Posterior cingulate gyrus (tissue), 11 donors: ENCODE results near the gene ELAC2.
"Not testable (repeated sequence)": the region's sequence is repeated elsewhere in the genome, so short reads cannot be mapped to it uniquely, and the experiment has no call there.

Source experiments
- DNase-seq, 10 donors: peaks; one replicate each; pipeline versions ENCODE4 v3.0.0 to v3.0.0-alpha.2; 2020 to 2021; ENCODE audit warnings: mixed read lengths in 3 of 10
- intact Hi-C: fragments of 100-400 bp; cut with DNase I; formaldehyde crosslinking; loops from one replicate; pipeline ENCODE4 v1.15.1; 2023

ELAC2 gene

DNA sequence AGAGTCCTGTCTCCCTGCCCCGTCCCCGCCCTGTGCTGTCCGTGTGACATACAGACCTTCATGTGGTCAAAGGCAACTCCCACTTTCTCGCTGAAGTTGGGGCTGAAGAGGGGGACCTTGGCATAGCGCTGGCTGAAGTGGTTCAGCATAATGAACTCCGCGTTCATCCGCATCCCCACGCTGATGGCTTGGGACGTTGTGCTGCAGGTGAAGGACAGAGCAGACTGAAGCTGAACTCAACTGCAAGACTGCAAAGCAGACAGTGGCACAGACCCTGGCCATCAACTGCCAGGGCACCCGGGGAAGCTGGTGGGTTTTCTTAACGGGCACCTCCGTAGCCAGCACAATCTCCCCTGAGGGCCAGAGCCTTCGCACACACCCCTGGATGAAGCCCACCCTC is 24.2 kb downstream of the ELAC2 start:
- no peak for DNase-seq
- intact Hi-C loops, result no loop called here

GRCh38 chr17:12992676-12993075 is 25.2 kb downstream of the ELAC2 start:
- intact Hi-C loops, result no loop called here

GRCh38 chr17:12990926-12991325 is 26.9 kb downstream of the ELAC2 start:
- intact Hi-C loops, result no loop called here
- peak in 1 of 10 donors; percentile 65 for DNase-seq

More at GRCh38 chr17:12992676-12993075, 25.2 kb downstream of the ELAC2 start:
- no peak for DNase-seq

DNA sequence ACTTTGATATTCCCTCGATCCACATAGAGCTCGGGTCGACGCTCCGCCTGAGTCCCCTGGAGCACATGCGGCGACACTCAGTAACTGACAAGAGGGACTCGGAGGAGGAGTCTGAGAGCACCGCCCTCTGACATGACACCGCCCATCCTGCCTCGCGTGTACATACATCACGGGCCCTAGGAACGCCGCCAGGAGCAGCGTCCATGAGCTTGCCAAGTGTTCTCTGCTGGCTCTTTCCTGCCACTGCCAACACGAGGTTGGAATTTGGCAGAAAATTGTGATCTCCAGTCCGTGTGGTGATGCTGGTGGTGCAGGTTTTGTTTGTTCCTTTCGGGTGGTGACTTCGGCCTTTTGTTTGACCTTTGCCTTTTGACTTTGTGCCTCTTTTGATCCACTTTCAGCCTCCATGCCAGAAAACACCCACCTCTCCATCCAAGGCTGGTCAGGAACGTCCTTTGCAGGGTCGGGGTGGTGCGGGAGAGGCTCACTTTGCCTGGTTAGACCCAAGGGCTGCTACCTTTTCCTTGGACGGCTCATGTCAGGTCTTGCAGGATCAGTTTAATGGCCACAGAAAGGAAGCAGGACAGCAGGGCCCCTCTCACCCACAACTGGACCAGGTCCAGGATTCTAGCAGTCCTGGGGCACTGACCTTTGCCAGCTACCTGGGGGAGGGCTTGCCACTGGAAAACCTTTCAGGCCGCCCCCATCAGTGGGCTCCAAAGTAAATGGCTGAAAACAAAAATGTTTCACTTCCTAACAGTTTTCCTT is 27.6 kb downstream of the ELAC2 start:
- intact Hi-C loops, result no loop called here
- peak in 1 of 10 donors; percentile 39 for DNase-seq

DNA sequence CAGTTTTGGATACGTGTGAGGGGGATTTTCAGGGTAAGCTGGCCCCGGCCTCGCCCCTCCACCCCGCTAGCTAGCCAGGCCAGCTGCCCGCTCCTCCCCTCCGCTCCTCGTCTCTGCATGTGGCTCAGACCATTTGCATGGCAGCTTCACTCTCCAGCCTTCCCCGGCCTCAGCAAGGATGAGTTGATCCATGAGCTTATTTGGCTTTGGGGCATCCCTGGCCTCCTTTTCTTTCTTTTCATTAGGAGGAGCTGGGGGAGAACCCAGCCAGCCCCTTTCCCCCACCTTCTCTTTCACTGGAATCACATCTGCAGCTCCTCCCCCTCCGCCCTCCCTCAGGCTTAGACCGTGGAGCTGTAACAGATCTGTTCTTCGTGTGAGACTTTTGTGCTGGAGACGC is 30.7 kb downstream of the ELAC2 start:
- intact Hi-C loops, result no loop called here
- peak in 1 of 10 donors; percentile 79 for DNase-seq

- peak in 2 of 10 donors; percentile 63 to 75 for DNase-seq
- intact Hi-C loops, result no loop called here
Observed at GRCh38 chr17:12985431-12986293, 32.2 kb downstream of the ELAC2 start.

DNA sequence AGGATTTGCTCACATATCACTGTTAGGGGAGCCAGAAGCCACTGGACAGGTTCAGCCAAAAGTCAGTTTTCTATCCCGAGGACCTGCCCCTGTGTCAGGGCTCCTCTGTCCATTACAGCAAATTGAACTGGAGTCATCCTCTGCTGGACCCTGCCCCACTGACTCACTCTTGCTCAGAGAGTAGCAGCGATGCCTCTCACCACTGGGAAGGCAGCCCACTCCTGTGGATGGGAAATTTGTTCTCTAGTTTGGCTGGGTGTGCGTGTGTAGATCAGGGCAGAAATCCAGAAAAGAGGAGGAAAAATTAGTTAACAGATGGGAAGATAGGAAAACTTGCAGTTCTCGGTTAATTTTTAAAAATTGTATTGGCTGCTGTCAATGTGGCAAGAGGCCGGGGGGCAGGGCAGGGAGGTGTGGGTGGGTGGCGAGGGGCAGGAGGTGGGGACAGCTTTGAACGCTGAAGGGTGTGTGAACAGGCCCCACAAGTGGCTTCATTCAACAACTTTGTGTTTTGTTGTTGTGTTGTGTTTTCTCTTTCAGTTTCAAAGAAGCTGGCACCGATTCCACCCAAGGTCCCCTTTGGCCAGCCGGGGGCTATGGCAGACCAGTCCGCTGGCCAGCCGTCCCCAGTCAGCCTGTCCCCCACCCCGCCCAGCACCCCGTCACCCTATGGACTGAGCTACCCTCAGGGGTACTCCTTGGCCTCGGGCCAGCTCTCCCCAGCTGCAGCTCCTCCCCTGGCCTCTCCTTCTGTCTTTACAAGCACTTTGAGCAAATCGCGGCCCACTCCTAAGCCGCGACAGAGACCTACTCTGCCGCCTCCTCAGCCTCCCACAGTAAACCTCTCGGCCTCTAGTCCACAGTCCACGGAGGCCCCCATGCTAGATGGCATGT is 33.6 kb downstream of the ELAC2 start:
- DNase-seq, result peak in 5 of 10 donors; percentile 40 to 86 (median 73)
- intact Hi-C loops, result no loop called here

GRCh38 chr17:12982224-12982623 is 35.6 kb downstream of the ELAC2 start:
- peak in 1 of 10 donors; percentile 28 for DNase-seq
- intact Hi-C loops, result no loop called here

- DNase-seq, result peak in 1 of 10 donors; percentile 56
- intact Hi-C loops, result no loop called here
Observed at GRCh38 chr17:12979826-12980500, 37.9 kb downstream of the ELAC2 start.

- intact Hi-C loops, result no loop called here
- DNase-seq, result no peak
Observed at GRCh38 chr17:12979246-12979645, 38.6 kb downstream of the ELAC2 start.

- intact Hi-C loops, result not testable (repeated sequence)
- DNase-seq, result peak in 1 of 10 donors; percentile 52
Observed at GRCh38 chr17:12978787-12979186, 39.0 kb downstream of the ELAC2 start.

DNA sequence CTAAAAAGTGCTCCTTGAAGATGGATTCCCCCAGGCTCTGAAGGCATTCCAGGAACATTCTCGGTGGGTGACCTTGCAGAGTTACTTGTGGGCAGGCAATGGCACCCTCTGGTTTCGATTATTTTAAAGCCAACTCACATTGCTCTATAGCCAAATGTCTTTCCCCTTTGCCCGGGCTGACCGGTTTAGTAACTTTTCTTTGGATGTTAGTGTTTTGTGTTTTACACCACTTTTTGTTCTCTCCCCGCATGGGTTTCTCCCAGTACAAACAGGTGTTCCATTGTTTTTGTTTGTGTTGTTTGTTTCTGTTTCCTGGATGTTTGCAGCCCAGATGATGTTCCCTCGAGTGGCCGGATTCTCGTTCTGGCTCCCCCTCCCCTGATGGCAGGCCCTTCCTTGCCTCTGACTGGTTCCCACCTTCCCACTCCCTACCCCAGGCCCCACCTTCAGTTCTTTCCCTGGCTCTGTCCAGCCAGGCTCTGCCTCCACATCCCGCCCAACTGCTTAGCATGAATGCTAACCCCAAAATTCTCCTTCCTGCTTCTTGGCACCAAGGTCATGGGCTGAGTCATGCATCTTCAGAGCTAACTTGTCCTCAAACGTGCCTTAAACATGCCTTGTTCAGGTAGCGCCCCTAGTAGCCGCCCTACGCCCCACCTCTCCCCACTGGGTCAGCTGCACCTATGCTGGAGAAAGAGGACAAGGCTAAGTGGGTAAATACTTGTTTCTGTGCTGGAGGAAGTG is 40.6 kb downstream of the ELAC2 start:
- intact Hi-C loops, result no loop called here

DNA sequence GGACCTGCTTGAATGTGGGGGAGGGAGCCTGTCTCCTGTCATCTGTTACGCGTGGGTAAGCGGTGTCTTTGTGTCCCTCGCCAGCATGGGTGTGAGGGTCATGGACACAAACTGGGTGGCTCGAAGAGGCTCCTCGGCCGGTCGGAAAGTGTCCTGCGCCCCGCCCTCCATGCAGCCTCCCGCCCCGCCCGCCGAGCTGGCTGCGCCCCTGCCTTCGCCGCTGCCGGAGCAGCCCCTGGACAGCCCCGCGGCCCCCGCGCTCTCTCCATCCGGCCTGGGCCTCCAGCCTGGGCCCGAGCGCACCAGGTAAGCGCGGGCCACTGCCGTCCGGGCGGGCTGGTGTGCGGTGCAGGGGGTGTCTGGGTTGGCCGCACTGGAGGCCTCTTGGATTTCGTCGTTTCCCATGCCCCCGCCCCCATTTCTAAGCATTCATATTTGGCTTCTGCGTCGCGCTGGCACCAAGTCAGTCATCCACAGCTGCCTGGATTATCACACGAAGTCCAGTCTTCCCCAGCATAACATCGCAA is 43.8 kb downstream of the ELAC2 start:
- DNase-seq, result peak in 1 of 10 donors; percentile 79
- intact Hi-C loops, result no loop called here

More for the DNA sequence above, 40.6 kb downstream of the ELAC2 start:
- no peak for DNase-seq

DNA sequence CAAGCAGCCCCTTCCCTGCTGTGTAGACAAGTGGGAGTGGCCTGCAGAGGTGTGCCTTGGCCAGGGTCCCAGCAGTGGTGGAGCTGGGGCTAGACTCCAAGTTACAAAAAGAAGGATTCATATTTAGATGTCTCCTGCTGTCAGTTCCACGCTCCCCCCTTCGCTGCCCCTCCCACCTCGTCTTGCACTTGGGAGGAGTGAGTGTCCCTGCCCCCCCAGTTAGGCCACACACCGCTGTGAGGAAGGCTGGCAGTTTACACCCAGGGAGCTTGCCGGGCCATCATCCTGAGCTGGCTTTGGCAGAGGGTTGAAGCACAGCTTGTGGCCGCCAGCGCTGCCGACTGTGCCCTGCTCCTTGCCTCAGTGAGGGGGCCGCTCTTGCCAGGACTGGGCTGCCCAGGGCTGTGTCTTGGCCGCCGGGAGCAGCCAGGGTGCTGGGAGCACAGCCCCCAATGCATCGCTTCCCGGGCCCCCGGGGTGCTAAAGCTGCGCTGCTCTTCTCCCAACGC is 44.3 kb downstream of the ELAC2 start:
- DNase-seq, result peak in 5 of 10 donors; percentile 13 to 88 (median 78)
- intact Hi-C loops, result no loop called here

DNA sequence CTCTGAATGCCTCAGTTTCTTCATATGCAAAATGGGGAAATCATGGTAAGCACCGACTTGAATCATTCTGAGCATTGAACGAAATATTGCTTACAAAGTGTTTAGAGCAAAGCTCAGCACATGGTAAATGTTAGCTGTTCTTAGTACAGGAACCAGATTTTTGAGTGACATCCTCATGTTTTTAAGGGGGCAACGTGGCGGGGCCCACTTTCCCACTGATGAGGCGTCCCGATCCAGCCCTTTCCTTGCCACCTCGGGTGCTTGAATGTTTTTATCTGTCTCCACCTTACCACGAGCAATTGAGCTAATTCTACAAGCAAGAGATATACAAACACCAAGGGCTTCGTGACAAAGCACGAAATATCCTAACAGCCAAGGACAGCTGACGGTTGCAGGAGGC is 49.9 kb downstream of the ELAC2 start:
- DNase-seq, result peak in 1 of 10 donors; percentile 32
- intact Hi-C loops, result no loop called here

DNA sequence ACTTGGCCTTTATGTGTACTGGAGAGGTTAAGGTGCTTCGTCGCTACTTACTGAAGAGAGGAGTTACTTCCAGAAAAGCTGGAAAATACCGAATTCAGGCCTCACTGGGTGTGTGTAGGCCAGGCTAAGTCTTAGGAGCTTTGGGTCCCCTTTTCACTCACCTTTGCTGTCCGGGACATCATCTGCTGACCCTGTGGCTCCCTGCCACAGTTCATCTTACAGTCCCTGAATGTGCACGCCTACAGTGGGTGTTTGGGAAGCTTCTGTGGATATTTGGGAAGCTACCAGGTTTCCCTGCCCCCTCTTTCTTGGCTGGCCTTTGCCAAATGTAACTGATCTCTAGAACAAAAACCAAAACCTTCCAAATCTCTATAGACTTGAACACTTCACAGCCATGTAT is 51.4 kb downstream of the ELAC2 start:
- no peak for DNase-seq
- intact Hi-C loops, result no loop called here

- no peak for DNase-seq
- intact Hi-C loops, result no loop called here
Observed at GRCh38 chr17:12965988-12966387, 51.8 kb downstream of the ELAC2 start.

GRCh38 chr17:12964840-12965239 is 53.0 kb downstream of the ELAC2 start:
- peak in 1 of 10 donors; percentile 54 for DNase-seq
- intact Hi-C loops, result no loop called here

GRCh38 chr17:12964162-12964561 is 53.7 kb downstream of the ELAC2 start:
- intact Hi-C loops, result no loop called here
- peak in 1 of 10 donors; percentile 43 for DNase-seq
